ENCODE measurements around the gene ATP6V0A4. TPM values are rescaled to one million over a fixed set of nuclear protein-coding genes. Genes with fewer than 3 reads are reported as not detected.

Gene ATP6V0A4
- total RNA-seq, 2 donors from 2014 or later = 0.29 to 0.44 TPM

GRCh38 chr7:138656952-138657351, 141.0 kb downstream of the ATP6V0A4 start:
- Histone ChIP-seq H3K9ac (ENCODE audit: extremely low read depth, low read length, poor library complexity, severe bottlenecking) (no peak overlapping the region), H3K4me3 (ENCODE audit: low read length) (no peak overlapping the region), H3K27me3 (ENCODE audit: control insufficient read depth, insufficient read depth, low read length, poor library complexity, severe bottlenecking) (no peaks in the 10 kb centered on the region), H3K9me3 (ENCODE audit: control insufficient read depth, low read length) (peaks cover 29% of the 10 kb centered on the region), H3K27ac (ENCODE audit: low read depth, low read length) (no peak overlapping the region), H3K36me3 (ENCODE audit: control insufficient read depth, insufficient read depth, low read length) (no peaks in the 10 kb centered on the region), H3K4me1 (ENCODE audit: control insufficient read depth, insufficient read depth, low read length) (no peaks in the 10 kb centered on the region)
- DNase-seq = no peak
- no peak overlapping the region for H3K4me3 Mint-ChIP-seq
- H3K9me3 Mint-ChIP-seq = peaks cover 38% of the 10 kb centered on the region
- no peaks in the 10 kb centered on the region for H3K27me3 Mint-ChIP-seq (ENCODE audit: insufficient read depth)
- no peak overlapping the region for H3K27ac Mint-ChIP-seq
- no peaks in the 10 kb centered on the region for H3K4me1 Mint-ChIP-seq
- WGBS, 2 experiments (ENCODE audit: insufficient coverage in 1 of 2, insufficient read length in 1 of 2) = 90 to 94% methylated on average over 2 of the region's 2 CpGs
- H3K36me3 Mint-ChIP-seq (ENCODE audit: low read depth) = peaks cover 4% of the 10 kb centered on the region
- no peak for TF ChIP-seq CTCF (conservative IDR thresholded peaks at IDR 0.05)

Other genes starting within 250 kb of the ATP6V0A4 start
- gene SVOPL, start 96.8 kb downstream of the ATP6V0A4 start, total RNA-seq = under 1 TPM; 0.86 to 0.95 TPM
- gene TMEM213, start 202 bp downstream of the ATP6V0A4 start, total RNA-seq = not detected
- 10 to 100 TPM; 18.7 to 19.3 TPM for gene KIAA1549, start 183.2 kb upstream of the ATP6V0A4 start, total RNA-seq
- gene ZC3HAV1L, start 237.8 kb upstream of the ATP6V0A4 start, total RNA-seq = 10 to 100 TPM in 1 of 2 donors, 1 to 10 TPM in 1; 9.7 to 10.9 TPM